Dendritic cell treated with granulocyte-macrophage colony-stimulating factor and Interleukin-4, amounts not matched to agents 40 ng/mL and 50 ng/mL, for 4 days (primary cell): ENCODE results near the gene SAA1.
A peak's percentile ranks its signal among the peaks of the same experiment; 100 is the strongest.

ENCODE experiments used
- H3K27ac Mint-ChIP-seq: one replicate; pipeline ENCODE4 v1.8.0; 2022; ENCODE audit warnings: mild to moderate bottlenecking, mixed read lengths
- H3K27me3 Mint-ChIP-seq: one replicate; pipeline ENCODE4 v1.8.0; 2022; ENCODE audit warnings: mild to moderate bottlenecking, mixed read lengths
- H3K36me3 Mint-ChIP-seq: one replicate; pipeline ENCODE4 v1.8.0; 2022; ENCODE audit warnings: low read depth, mixed read lengths
- H3K4me1 Mint-ChIP-seq: one replicate; pipeline ENCODE4 v1.8.0; 2022; ENCODE audit warnings: low read depth, mixed read lengths
- H3K4me3 Mint-ChIP-seq: one replicate; pipeline ENCODE4 v1.8.0; 2022; ENCODE audit warnings: mild to moderate bottlenecking, moderate library complexity, mixed read lengths
- H3K9me3 Mint-ChIP-seq: one replicate; pipeline ENCODE4 v1.8.0; 2022; ENCODE audit warnings: mixed read lengths
- intact Hi-C: fragments of 100-400 bp; cut with micrococcal nuclease; formaldehyde crosslinking; loops from one replicate; pipeline ENCODE4 v1.15.0; 2022

SAA1 gene

GRCh38 chr11:18270102-18270501 is 4.0 kb downstream of the SAA1 start:
- no peak overlapping the region for H3K27ac Mint-ChIP-seq
- peaks cover 13% of the 10 kb centered on the region for H3K4me1 Mint-ChIP-seq
- H3K4me3 Mint-ChIP-seq: no peak overlapping the region
- no peaks in the 10 kb centered on the region for H3K27me3 Mint-ChIP-seq
- H3K9me3 Mint-ChIP-seq: no peaks in the 10 kb centered on the region
- peaks cover 2% of the 10 kb centered on the region for H3K36me3 Mint-ChIP-seq
- intact Hi-C loops: no loop called here

GRCh38 chr11:18271206-18271605 is 5.1 kb downstream of the SAA1 start:
- Mint-ChIP-seq H3K4me1 (peaks cover 4% of the 10 kb centered on the region), H3K27me3 (no peaks in the 10 kb centered on the region), H3K4me3 (no peak overlapping the region), H3K9me3 (no peaks in the 10 kb centered on the region), H3K27ac (no peak overlapping the region), H3K36me3 (peaks cover 13% of the 10 kb centered on the region)
- intact Hi-C loops: no loop called here

- Mint-ChIP-seq H3K9me3 (no peaks in the 10 kb centered on the region), H3K4me3 (peak overlapping the region; percentile 14), H3K27me3 (no peaks in the 10 kb centered on the region), H3K36me3 (peaks cover 66% of the 10 kb centered on the region), H3K27ac (peak overlapping the region; percentile 91), H3K4me1 (peaks cover 55% of the 10 kb centered on the region)
- intact Hi-C loops: no loop called here
Observed at GRCh38 chr11:18277565-18278271, 11.7 kb downstream of the SAA1 start.

GRCh38 chr11:18280438-18281045 is 14.5 kb downstream of the SAA1 start:
- no peaks in the 10 kb centered on the region for H3K27me3 Mint-ChIP-seq
- peak overlapping the region; percentile 76 for H3K27ac Mint-ChIP-seq
- intact Hi-C loops: loop anchor here (2.0 to 5.0 kb wide), 2 partner anchors 14 to 42 kb away; partner anchors contain the start of genes GTF2H1 and HPS5
- peak overlapping the region; percentile 32 for H3K4me3 Mint-ChIP-seq
- peaks cover 63% of the 10 kb centered on the region for H3K4me1 Mint-ChIP-seq
- peaks cover 85% of the 10 kb centered on the region for H3K36me3 Mint-ChIP-seq
- H3K9me3 Mint-ChIP-seq: no peaks in the 10 kb centered on the region

GRCh38 chr11:18282626-18283025 is 16.6 kb downstream of the SAA1 start:
- Mint-ChIP-seq H3K27ac (peak overlapping the region; percentile 76), H3K27me3 (no peaks in the 10 kb centered on the region), H3K36me3 (peaks cover 84% of the 10 kb centered on the region), H3K9me3 (no peaks in the 10 kb centered on the region), H3K4me3 (no peak overlapping the region), H3K4me1 (peaks cover 49% of the 10 kb centered on the region)
- intact Hi-C loops: loop anchor here (5.0 kb wide), 1 partner anchor 40 kb away; the partner anchor contains the start of genes GTF2H1 and HPS5

GRCh38 chr11:18285841-18286240 is 19.8 kb downstream of the SAA1 start:
- H3K9me3 Mint-ChIP-seq: no peaks in the 10 kb centered on the region
- H3K4me1 Mint-ChIP-seq: peaks cover 24% of the 10 kb centered on the region
- no peak overlapping the region for H3K27ac Mint-ChIP-seq
- H3K4me3 Mint-ChIP-seq: no peak overlapping the region
- no peaks in the 10 kb centered on the region for H3K27me3 Mint-ChIP-seq
- intact Hi-C loops: no loop called here
- H3K36me3 Mint-ChIP-seq: peaks cover 92% of the 10 kb centered on the region

GRCh38 chr11:18288911-18289310 is 22.8 kb downstream of the SAA1 start:
- intact Hi-C loops: no loop called here
- Mint-ChIP-seq H3K27me3 (no peaks in the 10 kb centered on the region), H3K4me1 (peaks cover 16% of the 10 kb centered on the region), H3K4me3 (no peak overlapping the region), H3K36me3 (peaks cover 92% of the 10 kb centered on the region), H3K9me3 (no peaks in the 10 kb centered on the region), H3K27ac (no peak overlapping the region)

- intact Hi-C loops: loop anchor here (2.0 kb wide), 1 partner anchor 14 kb away; no protein-coding TSS in a partner anchor
- Mint-ChIP-seq H3K27me3 (no peaks in the 10 kb centered on the region), H3K4me3 (no peak overlapping the region), H3K9me3 (no peaks in the 10 kb centered on the region), H3K4me1 (peaks cover 36% of the 10 kb centered on the region), H3K27ac (peak overlapping the region; percentile 63), H3K36me3 (peaks cover 93% of the 10 kb centered on the region)
Observed at GRCh38 chr11:18294862-18295261, 28.8 kb downstream of the SAA1 start.

GRCh38 chr11:18295316-18295715 is 29.3 kb downstream of the SAA1 start:
- H3K4me1 Mint-ChIP-seq: peaks cover 40% of the 10 kb centered on the region
- no peak overlapping the region for H3K4me3 Mint-ChIP-seq
- peaks cover 93% of the 10 kb centered on the region for H3K36me3 Mint-ChIP-seq
- H3K27ac Mint-ChIP-seq: peak overlapping the region; percentile 80
- intact Hi-C loops: loop anchor here (2.0 kb wide), 1 partner anchor 15 kb away; no protein-coding TSS in a partner anchor
- no peaks in the 10 kb centered on the region for H3K9me3 Mint-ChIP-seq
- no peaks in the 10 kb centered on the region for H3K27me3 Mint-ChIP-seq

- H3K4me3 Mint-ChIP-seq: peak overlapping the region; percentile 4
- peaks cover 90% of the 10 kb centered on the region for H3K36me3 Mint-ChIP-seq
- no peaks in the 10 kb centered on the region for H3K27me3 Mint-ChIP-seq
- H3K27ac Mint-ChIP-seq: peak overlapping the region; percentile 79
- intact Hi-C loops: no loop called here
- H3K4me1 Mint-ChIP-seq: peaks cover 45% of the 10 kb centered on the region
- H3K9me3 Mint-ChIP-seq: no peaks in the 10 kb centered on the region
Observed at GRCh38 chr11:18299721-18300120, 33.7 kb downstream of the SAA1 start.

GRCh38 chr11:18304745-18305144 is 38.7 kb downstream of the SAA1 start:
- Mint-ChIP-seq H3K4me3 (no peak overlapping the region), H3K27me3 (no peaks in the 10 kb centered on the region), H3K4me1 (peaks cover 25% of the 10 kb centered on the region), H3K36me3 (peaks cover 93% of the 10 kb centered on the region), H3K9me3 (no peaks in the 10 kb centered on the region), H3K27ac (no peak overlapping the region)
- intact Hi-C loops: no loop called here

- Mint-ChIP-seq H3K4me3 (no peak overlapping the region), H3K27ac (no peak overlapping the region), H3K4me1 (peaks cover 26% of the 10 kb centered on the region), H3K27me3 (no peaks in the 10 kb centered on the region), H3K36me3 (peaks cover 99% of the 10 kb centered on the region), H3K9me3 (no peaks in the 10 kb centered on the region)
- intact Hi-C loops: no loop called here
Observed at GRCh38 chr11:18307461-18308139, 41.5 kb downstream of the SAA1 start.

- no peaks in the 10 kb centered on the region for H3K9me3 Mint-ChIP-seq
- peaks cover 31% of the 10 kb centered on the region for H3K4me1 Mint-ChIP-seq
- intact Hi-C loops: no loop called here
- H3K4me3 Mint-ChIP-seq: no peak overlapping the region
- no peaks in the 10 kb centered on the region for H3K27me3 Mint-ChIP-seq
- peak overlapping the region; percentile 43 for H3K27ac Mint-ChIP-seq
- peaks cover 94% of the 10 kb centered on the region for H3K36me3 Mint-ChIP-seq
Observed at GRCh38 chr11:18308242-18308641, 42.2 kb downstream of the SAA1 start.

GRCh38 chr11:18309691-18310090 is 43.6 kb downstream of the SAA1 start:
- intact Hi-C loops: no loop called here
- H3K36me3 Mint-ChIP-seq: peaks cover 89% of the 10 kb centered on the region
- H3K4me1 Mint-ChIP-seq: peaks cover 40% of the 10 kb centered on the region
- H3K9me3 Mint-ChIP-seq: no peaks in the 10 kb centered on the region
- no peak overlapping the region for H3K4me3 Mint-ChIP-seq
- H3K27ac Mint-ChIP-seq: no peak overlapping the region
- no peaks in the 10 kb centered on the region for H3K27me3 Mint-ChIP-seq
